Testis (tissue), 2 donors: ENCODE results near the gene NUTF2.

Experiments
- POLR2A ChIP-seq: fragments of 450-650 bp; IDR thresholded peaks from one replicate; pipeline ENCODE4 v1.6.1; 2017; ENCODE audit warnings: antibody characterized with exemption, mild to moderate bottlenecking, moderate library complexity
- TF ChIP-seq, protein P1 (sequence below), 3 experiments: fragments of 450-650 bp in 2 of 3; fragments of 200-600 bp in 1 of 3; sonication (generic) in 1 of 3; IDR thresholded peaks; one replicate each; pipeline ENCODE4 v1.5.1; 2016 to 2019; ENCODE audit warnings: antibody characterized with exemption in 3 of 3, mild to moderate bottlenecking in 2 of 3, moderate library complexity in 1 of 3

DNA sequence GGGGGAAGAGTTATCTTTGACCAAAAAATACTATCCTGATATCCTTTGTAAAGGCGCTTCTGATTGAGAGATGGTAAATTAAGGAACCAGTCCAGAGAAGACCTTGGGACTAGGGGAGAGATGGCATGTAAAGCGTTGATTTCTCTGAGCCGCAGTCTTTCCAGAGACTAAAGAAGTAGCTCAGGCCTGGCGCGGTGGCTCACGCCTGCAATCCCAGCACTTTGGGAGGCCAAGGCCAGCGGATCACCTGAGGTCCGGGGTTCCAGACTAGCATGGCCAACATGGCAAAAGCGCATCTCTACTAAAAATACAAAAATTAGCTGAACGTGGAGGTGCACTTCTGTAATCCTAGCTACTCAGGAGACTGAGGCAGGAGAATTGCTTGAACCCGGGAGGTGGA lies 1.4 kb downstream of the NUTF2 start:
- TF ChIP-seq POLR2A, result no peak
- TF ChIP-seq, protein P1, sequence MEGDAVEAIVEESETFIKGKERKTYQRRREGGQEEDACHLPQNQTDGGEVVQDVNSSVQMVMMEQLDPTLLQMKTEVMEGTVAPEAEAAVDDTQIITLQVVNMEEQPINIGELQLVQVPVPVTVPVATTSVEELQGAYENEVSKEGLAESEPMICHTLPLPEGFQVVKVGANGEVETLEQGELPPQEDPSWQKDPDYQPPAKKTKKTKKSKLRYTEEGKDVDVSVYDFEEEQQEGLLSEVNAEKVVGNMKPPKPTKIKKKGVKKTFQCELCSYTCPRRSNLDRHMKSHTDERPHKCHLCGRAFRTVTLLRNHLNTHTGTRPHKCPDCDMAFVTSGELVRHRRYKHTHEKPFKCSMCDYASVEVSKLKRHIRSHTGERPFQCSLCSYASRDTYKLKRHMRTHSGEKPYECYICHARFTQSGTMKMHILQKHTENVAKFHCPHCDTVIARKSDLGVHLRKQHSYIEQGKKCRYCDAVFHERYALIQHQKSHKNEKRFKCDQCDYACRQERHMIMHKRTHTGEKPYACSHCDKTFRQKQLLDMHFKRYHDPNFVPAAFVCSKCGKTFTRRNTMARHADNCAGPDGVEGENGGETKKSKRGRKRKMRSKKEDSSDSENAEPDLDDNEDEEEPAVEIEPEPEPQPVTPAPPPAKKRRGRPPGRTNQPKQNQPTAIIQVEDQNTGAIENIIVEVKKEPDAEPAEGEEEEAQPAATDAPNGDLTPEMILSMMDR (IDR thresholded peaks at IDR 0.05), result no peak
